ENCODE results near the gene B4GALNT3. TPM values are rescaled to one million over a fixed set of nuclear protein-coding genes. Genes with fewer than 3 reads are reported as not detected.

Gene B4GALNT3
- total RNA-seq, 1 donor from 2014 or later: 12.7 TPM

DNA sequence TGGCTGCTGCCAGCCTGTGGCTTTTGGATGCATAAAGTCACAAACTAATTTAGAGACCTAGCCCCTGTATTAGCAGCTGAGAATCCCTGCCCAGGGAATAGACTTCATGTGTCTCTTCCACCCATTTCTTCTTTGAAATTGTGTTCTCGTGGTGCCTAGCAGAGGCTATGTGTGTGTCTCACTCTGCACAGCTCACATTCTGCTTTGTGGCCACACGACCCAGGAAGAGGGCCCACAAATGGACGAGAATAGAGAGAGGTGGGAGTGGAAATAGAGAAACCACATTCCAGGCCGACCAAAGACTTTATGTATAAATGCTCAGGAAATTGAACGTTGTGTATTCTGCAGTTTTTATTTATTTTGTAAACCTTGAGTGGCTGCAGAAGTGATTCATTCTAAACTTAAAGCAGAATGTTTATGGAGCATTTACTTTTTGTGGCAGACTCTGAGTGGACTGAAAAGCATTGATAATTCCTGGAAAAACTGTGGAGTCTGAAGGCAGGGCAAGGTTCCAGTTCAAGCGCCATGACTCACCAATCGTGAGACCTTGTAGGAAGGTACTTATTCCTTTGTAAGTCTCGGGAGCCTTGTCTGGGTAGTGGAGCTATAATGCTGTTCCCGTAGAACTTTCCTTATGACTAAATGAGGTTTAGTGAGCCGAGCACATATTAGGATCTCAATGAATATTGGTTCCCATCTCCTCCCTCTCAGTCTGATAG lies 9.1 kb downstream of the B4GALNT3 start:
- no peak for DNase-seq

DNA sequence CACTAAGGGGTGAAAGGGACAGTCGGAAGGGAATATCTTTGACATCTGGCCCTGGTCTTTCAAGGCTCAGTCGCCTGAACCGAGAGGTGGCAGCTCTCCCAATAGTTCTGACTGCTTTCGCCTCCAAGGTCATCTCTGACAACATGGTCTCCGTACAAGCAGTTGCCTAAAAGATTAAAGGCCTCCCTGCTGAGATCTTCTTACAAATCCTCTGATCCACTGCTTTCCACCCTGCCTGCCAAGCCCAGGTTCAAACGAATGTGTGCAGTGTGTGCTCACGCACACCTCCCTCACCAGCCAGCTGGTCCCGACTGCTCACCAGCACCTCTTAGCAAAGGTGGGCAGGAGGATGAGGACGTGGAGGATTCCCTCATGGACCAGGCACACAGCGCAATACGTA lies 10.4 kb downstream of the B4GALNT3 start:
- DNase-seq: no peak

DNA sequence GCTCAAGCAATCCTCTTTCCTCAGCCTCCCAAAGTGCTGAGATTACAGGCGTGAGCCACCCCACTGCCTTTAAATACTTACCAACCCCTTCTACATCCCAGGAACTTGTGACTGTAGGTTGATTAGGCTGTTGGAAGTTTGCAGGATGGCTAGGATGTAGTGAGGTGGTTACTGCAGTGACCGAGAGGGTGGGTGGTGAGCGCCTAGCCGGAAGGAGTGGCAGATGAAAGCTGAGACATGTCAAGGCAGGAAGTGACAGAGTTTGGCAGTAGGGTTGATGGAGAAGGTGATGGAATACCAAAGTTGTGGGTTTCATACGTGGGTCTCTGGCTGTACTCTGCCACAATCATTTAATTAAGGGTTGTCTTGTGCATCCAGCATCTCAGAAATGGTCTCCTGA lies 13.5 kb downstream of the B4GALNT3 start:
- no peak for DNase-seq

DNA sequence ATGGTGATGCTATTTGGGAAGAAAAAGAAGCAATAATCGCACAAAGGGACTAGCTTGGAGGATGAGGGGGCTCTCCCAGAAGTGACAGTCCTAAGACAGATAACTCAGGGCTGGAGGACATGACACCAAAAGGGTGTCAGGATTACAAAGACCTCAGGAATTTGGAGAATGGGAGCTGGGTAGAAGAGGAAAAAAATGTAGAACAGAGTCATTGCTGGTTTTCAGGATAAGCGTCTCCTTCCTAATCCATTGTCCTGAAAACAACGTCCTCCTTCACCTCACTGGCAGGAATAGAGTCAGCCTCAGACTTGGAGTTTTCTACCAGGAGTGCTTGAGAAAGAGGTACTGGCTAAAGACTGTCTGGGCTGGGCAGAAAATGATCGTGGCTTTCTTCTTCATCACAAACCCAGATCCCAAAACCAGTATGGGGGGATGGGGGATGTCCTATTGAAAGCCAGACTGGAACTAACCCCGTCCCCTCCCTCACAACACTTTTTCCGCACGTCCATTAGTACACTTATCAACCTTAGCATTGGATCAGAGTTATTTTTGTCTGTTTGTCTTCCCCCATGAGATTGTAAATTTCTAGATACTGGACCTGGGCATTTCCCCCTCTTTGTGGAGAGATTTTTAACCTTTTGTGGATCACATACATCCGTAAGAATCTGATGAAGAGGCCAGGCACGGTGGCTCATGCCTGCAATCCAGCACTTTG lies 14.3 kb downstream of the B4GALNT3 start:
- DNase-seq: no peak

DNA sequence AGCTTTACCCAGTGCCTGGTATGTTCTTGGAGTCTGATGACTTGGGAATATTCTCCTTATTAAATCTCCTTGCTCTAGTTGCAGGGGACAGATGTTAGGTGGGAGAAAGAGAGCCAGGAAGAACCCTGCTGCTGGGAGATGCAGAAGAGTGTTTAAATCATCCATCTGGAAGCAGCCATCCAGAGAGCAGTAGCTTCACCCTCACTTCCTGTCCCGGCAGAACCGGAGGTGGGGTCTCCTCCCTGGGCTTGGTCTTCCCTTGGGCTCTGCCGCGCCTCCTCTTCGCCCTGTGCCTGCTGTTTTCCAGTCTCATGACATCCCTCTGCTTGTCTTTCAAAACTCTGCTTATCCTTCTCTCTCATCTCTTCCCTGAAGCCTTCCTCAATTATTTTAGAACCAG lies 15.5 kb downstream of the B4GALNT3 start:
- no peak for DNase-seq

GRCh38 chr12:479161-479560 lies 19.4 kb downstream of the B4GALNT3 start:
- DNase-seq: no peak

GRCh38 chr12:480831-481816 lies 21.4 kb downstream of the B4GALNT3 start:
- DNase-seq: no peak

DNA sequence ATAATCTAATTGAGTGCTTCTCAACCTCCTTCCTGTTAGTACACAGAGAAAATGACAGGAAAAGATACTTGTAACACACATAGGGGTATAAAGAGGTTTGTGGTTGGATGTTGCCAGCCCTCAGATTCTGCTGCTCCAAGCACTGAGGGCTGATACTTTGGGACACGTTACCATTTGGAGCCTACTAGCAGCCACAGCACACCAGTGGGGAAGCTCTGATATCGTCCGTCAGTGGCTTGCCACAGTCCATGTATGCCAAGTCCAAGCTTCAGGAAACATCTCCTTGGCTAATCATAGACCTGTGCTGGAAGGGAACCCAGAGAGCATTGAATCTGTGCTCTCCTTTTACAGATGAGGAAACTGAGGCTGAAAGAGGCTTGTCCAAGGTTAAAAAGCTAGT lies 22.3 kb downstream of the B4GALNT3 start:
- DNase-seq: no peak

GRCh38 chr12:484096-484495 lies 24.4 kb downstream of the B4GALNT3 start:
- DNase-seq: no peak

DNA sequence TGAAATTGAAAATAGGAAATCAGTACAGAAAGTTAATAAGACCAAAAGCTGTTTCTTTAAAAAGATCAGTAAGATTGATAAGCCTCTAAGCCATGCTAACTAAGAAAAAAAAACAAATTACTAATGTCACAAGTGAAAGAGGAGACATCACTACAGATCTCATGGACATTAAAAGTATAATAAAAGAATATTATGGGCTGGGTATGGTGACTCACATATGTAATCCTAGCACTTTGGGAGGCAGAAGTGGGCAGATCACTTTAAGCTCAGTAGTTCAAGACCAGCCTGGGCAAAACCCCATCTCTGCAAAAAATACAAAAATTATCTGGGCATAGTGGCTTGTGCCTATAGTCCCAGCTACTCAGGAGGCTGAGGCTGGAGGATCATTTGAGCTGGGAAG lies 30.5 kb downstream of the B4GALNT3 start:
- DNase-seq: no peak

DNA sequence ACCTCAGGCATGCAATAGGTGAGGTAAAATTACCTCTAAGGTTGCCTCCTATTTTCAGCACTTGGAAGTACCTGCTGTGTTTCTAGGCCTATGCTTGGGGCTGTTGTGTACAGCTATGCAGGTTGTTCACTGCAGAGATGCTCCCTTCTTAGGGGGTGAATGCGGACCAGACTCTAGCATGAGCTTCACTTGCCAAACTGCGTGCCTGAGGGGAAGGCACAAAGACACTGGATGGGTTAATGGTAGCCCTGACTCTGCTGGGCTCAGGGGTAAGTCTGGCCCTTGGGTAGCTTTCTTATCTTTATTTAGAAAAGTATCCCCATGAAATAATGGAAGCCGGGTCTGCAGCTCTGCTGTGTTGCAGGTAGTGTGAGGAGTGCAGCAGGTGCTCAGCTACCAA lies 35.7 kb downstream of the B4GALNT3 start:
- no peak for DNase-seq

- no peak for DNase-seq
Measured at GRCh38 chr12:496736-497135, 37.0 kb downstream of the B4GALNT3 start.

DNA sequence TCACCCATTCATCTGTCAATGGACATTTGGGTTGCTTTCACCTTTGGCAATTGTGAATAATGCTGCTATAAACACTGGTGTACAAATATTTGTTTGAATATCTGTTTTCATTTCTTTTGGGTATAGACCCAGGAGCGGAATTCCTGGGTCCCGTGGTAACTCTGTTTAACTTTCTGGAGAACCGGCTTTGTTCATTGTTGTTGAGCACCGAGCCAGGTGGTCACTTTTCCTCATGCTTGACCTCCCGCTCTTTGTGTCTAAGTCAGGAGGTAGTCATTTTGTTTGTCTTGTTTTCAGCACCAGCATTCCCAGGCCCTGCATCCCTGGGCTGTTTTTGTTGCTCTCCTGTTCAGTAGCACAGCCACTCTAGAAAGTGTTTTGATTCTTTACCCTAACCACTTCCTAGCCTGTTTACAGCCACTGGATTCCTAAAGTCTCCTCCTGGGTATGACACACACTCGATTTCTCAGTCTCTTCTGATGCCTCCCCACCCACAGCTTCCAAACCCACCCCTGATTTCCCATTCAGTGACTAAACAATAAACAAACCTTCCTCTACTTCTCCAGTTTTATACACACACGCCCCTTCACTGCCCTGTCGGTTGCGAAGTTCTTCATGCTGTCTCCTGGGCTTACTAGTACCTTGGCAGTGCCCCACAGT lies 37.9 kb downstream of the B4GALNT3 start:
- no peak for DNase-seq

GRCh38 chr12:499837-500458 lies 40.2 kb downstream of the B4GALNT3 start:
- no peak for DNase-seq

- no peak for DNase-seq
Measured at GRCh38 chr12:501722-502447, 42.1 kb downstream of the B4GALNT3 start.

DNA sequence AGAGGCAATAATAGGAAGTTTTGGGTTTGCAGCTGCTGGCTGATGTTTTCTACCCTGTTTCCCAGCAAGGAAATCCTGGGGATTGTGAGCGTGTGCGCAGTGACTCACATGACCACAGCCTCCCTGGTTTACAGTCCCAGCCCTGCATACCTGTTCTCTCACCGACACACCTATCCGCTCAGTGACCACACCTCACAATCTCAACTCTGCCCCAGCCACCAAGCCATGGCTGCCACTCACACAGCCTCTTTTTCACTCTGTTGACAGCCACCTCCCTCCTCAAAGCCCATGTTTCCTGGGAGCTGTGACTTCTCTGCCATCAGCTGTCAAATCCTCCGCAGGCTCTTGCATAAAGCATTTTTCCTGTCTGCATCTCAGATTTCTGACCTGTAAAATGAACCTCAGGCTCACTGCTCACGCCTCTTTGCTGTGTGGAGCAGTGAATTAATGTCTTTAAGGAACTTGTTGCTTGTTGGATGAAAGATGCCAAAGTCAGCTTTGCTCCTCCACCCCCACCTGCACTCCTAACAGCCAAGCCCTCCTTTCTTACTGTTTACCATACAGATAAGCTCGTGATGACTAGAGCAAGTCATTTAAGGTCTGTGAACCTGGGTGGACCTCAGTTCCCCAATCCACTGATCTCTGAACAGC lies 43.5 kb downstream of the B4GALNT3 start:
- DNase-seq: no peak

- DNase-seq: no peak
Measured at GRCh38 chr12:505221-505620, 45.5 kb downstream of the B4GALNT3 start.

GRCh38 chr12:507391-507796 lies 47.7 kb downstream of the B4GALNT3 start:
- no peak for DNase-seq

GRCh38 chr12:508145-508544 lies 48.4 kb downstream of the B4GALNT3 start:
- no peak for DNase-seq

DNA sequence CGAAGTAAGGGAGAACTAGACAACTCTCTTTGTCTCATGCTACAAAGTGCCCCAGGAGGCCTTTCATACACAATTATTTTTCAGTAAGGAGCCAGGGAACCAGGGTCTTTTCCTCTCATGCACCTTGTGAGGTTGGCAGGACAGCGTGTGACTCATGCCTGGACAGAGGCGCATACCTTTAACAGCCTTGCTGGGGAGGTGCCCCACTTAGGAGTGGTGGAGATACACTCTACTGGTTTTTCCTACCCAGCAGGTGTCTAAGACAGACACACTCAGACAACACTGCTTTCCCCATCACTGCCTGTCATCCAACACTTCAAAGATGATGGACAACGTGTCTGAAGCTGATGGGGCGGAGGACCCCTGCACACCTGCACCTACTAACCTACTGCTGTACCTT lies 49.1 kb downstream of the B4GALNT3 start:
- no peak for DNase-seq

DNA sequence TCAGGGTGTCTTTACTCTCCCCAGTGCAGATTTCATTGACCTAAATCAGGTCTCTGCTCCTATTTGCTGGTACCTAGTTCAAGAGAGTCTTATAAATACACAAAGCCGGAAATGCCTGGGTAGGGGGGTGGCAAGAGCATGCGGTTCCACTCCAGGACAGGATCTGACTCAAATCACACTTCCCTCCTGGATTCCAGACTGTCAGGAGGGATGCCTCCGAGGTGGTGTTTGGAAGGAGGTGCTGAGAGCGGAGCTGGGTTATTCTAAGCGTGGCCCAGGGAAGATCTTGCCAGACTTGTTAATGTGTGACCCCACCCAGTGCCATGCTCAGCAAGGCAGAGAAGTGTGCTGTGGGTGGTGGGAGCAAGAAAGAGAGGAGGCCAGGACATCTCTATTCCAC lies 49.8 kb downstream of the B4GALNT3 start:
- no peak for DNase-seq
